Measurements from ENCODE around the gene DPYD. TPM values are rescaled to one million over a fixed set of nuclear protein-coding genes. Genes with fewer than 3 reads are reported as not detected.
"Not testable (repeated sequence)": the region's sequence is repeated elsewhere in the genome, so short reads cannot be mapped to it uniquely, and the experiment has no call there.

The DPYD gene
- total RNA-seq, 1 donor from 2014 or later: 124 TPM

GRCh38 chr1:97277891-97278654, 642.8 kb downstream of the DPYD start:
- DNase-seq (ENCODE audit: low spot score): no peak

GRCh38 chr1:97271916-97272788, 648.7 kb downstream of the DPYD start:
- DNase-seq (ENCODE audit: low spot score): no peak

- no peak for DNase-seq (ENCODE audit: low spot score)
Observed at GRCh38 chr1:97270508-97271307, 650.1 kb downstream of the DPYD start.

GRCh38 chr1:97265630-97266029, 655.2 kb downstream of the DPYD start:
- no peak for DNase-seq (ENCODE audit: low spot score)

- DNase-seq (ENCODE audit: low spot score): no peak
Observed at GRCh38 chr1:97262842-97263241, 658.0 kb downstream of the DPYD start.

- DNase-seq (ENCODE audit: low spot score): no peak
Observed at GRCh38 chr1:97258597-97258996, 662.2 kb downstream of the DPYD start.

DNA sequence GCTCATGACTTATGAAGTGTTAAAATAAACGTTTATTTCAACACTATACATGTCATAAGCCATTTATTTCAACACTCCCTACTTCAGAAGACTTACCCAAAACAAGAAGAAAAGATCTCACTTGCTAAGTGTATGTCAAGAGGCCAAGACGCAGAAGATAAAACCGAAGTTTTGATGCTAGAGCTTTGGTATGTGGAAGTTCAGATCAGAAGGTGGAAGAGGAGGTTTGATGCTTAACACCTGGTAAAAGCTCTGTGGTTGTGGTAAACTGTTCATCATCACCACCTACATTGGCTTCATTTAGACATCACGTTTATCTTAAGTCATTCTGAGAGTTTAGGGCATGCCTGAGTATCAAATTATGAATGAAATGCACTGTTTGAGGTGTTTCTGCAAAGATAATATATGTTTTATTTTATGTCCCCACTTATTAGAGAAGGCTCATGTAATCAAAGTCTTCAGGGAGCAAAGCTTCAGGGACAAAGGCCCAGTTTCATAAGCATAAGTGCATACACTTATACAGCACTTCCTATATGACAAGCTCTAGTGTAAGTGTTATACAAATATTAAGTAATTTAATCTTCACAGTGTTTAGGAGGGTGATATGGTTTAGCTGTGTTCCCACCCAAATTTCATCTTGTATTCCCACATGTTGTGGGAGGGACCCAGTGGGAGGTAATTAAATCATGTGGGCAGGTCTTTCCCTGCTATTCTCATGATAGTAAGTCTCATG, 665.9 kb downstream of the DPYD start:
- no peak for DNase-seq (ENCODE audit: low spot score)

GRCh38 chr1:97252925-97253324, 667.9 kb downstream of the DPYD start:
- DNase-seq (ENCODE audit: low spot score): no peak

- DNase-seq (ENCODE audit: low spot score): no peak
Observed at GRCh38 chr1:97252076-97252475, 668.8 kb downstream of the DPYD start.

- DNase-seq (ENCODE audit: low spot score): no peak
Observed at GRCh38 chr1:97247196-97247595, 673.6 kb downstream of the DPYD start.

GRCh38 chr1:97245682-97246081, 675.2 kb downstream of the DPYD start:
- no peak for DNase-seq (ENCODE audit: low spot score)

DNA sequence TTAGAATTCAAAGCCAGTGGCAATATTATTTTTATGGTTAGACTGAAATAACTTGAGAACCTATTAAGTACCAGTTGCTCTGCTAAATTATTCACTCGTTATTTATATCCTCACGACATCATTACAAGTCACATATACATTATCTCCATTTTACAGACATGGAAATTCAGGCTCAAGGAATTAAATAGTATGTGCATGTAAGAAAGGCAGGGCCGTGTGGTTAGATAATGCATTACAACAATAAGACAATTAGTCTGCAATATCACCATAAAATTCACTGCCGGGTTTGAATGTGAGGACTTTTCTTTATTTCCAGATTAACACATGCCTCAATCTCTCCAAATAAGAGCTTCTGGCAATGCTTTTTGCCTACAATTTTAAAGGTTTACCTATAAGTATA, 675.8 kb downstream of the DPYD start:
- no peak for DNase-seq (ENCODE audit: low spot score)

DNA sequence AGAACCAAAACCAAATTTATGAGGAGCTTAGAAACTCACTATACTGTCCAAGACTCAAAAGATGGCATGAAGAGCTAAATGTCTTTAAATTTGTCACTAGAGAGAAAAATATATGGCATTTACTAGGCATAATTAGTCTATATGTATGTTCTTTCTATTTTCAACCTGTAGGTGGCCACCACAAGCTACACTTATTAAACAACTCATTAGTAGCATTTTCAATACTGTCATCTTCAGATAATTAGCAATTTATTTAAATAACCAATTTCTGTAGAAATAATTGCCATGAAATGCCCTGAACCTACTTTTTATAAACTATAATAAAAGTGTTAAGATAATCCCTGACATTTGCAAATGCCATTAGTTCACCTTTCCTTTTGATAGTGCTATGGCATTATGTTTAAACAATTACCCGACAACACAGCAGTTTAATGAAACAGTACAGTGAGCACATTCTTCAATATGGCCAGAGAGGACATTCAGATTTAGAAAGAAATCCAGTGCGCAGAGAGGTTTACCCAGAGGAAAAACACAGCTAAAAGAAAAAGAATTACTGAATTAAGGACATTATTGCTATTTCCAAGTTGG, 676.8 kb downstream of the DPYD start:
- DNase-seq (ENCODE audit: low spot score): no peak

- no peak for DNase-seq (ENCODE audit: low spot score)
Observed at GRCh38 chr1:97238816-97239215, 682.0 kb downstream of the DPYD start.

DNA sequence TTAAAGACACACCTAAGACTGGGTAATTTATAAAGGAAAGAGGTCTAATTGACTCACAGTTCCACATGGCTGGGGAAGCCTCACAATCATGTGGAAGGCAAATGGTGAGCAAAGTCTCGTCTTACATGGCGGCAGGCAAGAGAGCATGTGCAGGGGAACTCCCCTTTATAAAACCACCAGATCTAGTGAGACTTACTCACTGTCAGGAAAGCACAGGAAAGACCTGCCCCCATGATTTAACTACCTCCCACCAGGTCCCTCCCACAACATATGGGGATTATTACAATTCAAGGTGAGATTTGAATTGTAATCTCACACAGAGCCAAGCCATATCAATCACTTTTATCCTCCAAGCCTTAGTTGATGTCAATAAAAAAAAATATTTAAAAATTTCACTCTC, 689.5 kb downstream of the DPYD start:
- not testable (repeated sequence) for DNase-seq (ENCODE audit: low spot score)

- DNase-seq (ENCODE audit: low spot score): no peak
Observed at GRCh38 chr1:97212671-97213070, 708.2 kb downstream of the DPYD start.

DNA sequence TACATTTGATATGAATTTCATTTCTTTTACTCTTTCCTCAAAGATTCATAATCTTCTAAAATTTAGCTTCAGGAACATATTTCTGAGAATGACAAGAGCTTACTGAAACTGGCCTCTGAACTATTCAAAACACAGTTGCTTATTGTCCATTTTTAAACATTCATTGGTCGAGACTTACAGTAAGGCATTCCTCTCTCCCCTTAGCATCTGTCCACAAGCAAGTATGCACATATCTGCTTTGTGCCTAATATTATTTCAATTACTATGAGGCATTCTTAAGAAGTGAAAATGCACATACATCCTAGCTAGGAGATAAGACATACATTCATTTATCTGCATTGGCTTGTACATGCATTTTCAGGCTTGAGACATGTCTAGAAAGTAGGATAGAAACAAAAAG, 710.5 kb downstream of the DPYD start:
- no peak for DNase-seq (ENCODE audit: low spot score)

DNA sequence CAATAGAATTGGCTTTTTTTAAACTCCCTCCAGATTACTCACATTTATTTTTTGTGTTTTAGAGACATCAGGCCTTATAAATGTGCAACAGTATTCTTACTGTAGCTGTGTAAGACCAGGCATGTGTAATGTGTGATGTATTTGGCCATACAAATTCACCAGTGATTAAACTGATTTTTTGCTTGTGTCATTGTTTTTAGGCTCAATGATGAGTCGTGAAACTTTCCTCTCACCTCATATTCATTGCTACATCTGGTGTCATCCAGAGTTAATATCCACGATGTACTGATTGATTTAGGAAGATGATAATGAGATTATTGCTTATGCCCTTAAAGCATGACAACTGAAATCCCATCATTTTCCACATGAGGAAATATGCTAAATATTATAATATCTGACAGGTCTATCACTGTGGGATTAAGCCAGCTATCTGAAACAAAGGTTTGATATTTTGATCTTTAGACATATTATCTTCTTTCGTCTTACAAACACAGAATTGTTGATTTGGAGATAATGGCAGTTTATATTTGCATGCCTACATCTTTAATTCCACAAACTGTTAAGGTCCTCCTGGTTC, 711.4 kb downstream of the DPYD start:
- no peak for DNase-seq (ENCODE audit: low spot score)

DNA sequence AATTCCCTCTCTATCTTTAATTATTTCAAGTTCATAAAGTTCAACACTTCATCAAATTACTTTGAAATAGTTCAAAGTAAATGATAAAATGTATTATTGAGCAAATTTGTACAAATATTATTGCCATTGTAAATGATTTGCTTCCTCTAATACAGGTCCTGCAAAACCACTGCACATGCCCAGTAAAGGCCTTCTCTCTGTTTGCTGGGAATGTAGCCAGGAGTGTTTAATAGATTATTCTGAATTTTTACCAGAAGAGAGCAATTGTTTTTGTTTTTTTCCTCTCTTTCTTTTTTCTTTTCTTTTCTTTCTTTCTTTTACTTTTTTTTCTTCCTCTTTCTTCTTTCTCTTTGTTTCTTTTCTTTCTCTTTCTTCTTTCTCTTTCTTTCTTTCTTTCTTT, 713.0 kb downstream of the DPYD start:
- DNase-seq (ENCODE audit: low spot score): no peak

GRCh38 chr1:97204468-97204867, 716.4 kb downstream of the DPYD start:
- no peak for DNase-seq (ENCODE audit: low spot score)

Measured in mucosa of gallbladder (tissue), 1 donor.